Astrocyte of the spinal cord (primary cell): ENCODE data around the gene ASTN2.
A peak's percentile ranks its signal among the peaks of the same experiment; 100 is the strongest.

Source experiments
- DNase-seq: peaks from one replicate; pipeline ENCODE4 v3.0.0; 2011; ENCODE audit warnings: low read depth, low spot score
- H3K4me3 ChIP-seq: 2 replicates; pipeline ENCODE4 v1.5.1; 2011; ENCODE audit warnings: low read depth, mild to moderate bottlenecking, low read length, moderate library complexity
- CTCF ChIP-seq: IDR thresholded peaks from 2 replicates; pipeline ENCODE4 v1.5.1; 2012; ENCODE audit warnings: low read depth, mild to moderate bottlenecking, low read length, inconsistent platforms
- in situ Hi-C: cut with HindIII; loops from 2 replicates; pipeline ENCODE4 v1.10.0; 2017; ENCODE audit warnings: low sequenced_read_pairs

Gene ASTN2

GRCh38 chr9:116700279-116700678 lies 714.6 kb downstream of the ASTN2 start:
- no peak for DNase-seq
- in situ Hi-C loops = no loop called here
- no peak for TF ChIP-seq CTCF
- no peak overlapping the region for H3K4me3 ChIP-seq

- in situ Hi-C loops = no loop called here
- DNase-seq = no peak
- no peak overlapping the region for H3K4me3 ChIP-seq
- TF ChIP-seq CTCF = no peak
Measured at GRCh38 chr9:116697887-116698286, 717.0 kb downstream of the ASTN2 start.

- in situ Hi-C loops = no loop called here
- H3K4me3 ChIP-seq = no peak overlapping the region
- TF ChIP-seq CTCF = no peak
- peak; percentile 48 for DNase-seq
Measured at GRCh38 chr9:116697362-116697761, 717.5 kb downstream of the ASTN2 start.

GRCh38 chr9:116695438-116695837 lies 719.4 kb downstream of the ASTN2 start:
- H3K4me3 ChIP-seq = no peak overlapping the region
- in situ Hi-C loops = no loop called here
- no peak for TF ChIP-seq CTCF
- no peak for DNase-seq

- no peak overlapping the region for H3K4me3 ChIP-seq
- DNase-seq = no peak
- no peak for TF ChIP-seq CTCF
- in situ Hi-C loops = no loop called here
Measured at GRCh38 chr9:116694785-116695291, 720.0 kb downstream of the ASTN2 start.

GRCh38 chr9:116693233-116693731 lies 721.6 kb downstream of the ASTN2 start:
- no peak for DNase-seq
- in situ Hi-C loops = no loop called here
- no peak for TF ChIP-seq CTCF

GRCh38 chr9:116692616-116693015 lies 722.2 kb downstream of the ASTN2 start:
- no peak for DNase-seq
- no peak overlapping the region for H3K4me3 ChIP-seq
- in situ Hi-C loops = no loop called here
- no peak for TF ChIP-seq CTCF

More at GRCh38 chr9:116693233-116693731, 721.6 kb downstream of the ASTN2 start:
- no peak overlapping the region for H3K4me3 ChIP-seq
